H1 (cell line): ENCODE results near the gene SLIT3.

ENCODE experiments used
- EP300 ChIP-seq, 2 experiments: IDR thresholded peaks; 1 replicate in 1 of 2; 2 replicates in 1 of 2; pipeline ENCODE4 v1.6.1; 2011 to 2012; ENCODE audit warnings: low read depth in 2 of 2, low read length in 2 of 2, mild to moderate bottlenecking in 2 of 2, borderline replicate concordance in 1 of 2, inconsistent platforms in 1 of 2, moderate library complexity in 1 of 2
- JUND ChIP-seq: IDR thresholded peaks from 2 replicates; pipeline ENCODE4 v1.6.1; 2011; ENCODE audit warnings: mild to moderate bottlenecking, improper control_type of control experiment, low read length
- MAFK ChIP-seq: IDR thresholded peaks from 2 replicates; pipeline ENCODE4 v1.6.1; 2012; ENCODE audit warnings: low read depth, mild to moderate bottlenecking, improper control_type of control experiment, low read length
- POLR2A ChIP-seq, 2 experiments: IDR thresholded peaks; 1 replicate in 1 of 2; 2 replicates in 1 of 2; pipeline ENCODE4 v1.6.1; 2011; ENCODE audit warnings: low read depth in 2 of 2, low read length in 2 of 2, mild to moderate bottlenecking in 2 of 2; ENCODE audit errors: control extremely low read depth in 1 of 2
- TEAD4 ChIP-seq: IDR thresholded peaks from 2 replicates; pipeline ENCODE4 v1.6.1; 2012; ENCODE audit warnings: low read depth, low read length, inconsistent platforms, mixed read lengths
- TF ChIP-seq, protein P1 (sequence below), 3 experiments: IDR thresholded peaks; 1 replicate in 2 of 3; 2 replicates in 1 of 3; pipeline versions ENCODE4 v1.5.1 to v1.6.1; 2011; ENCODE audit warnings: low read length in 3 of 3, mild to moderate bottlenecking in 3 of 3, inconsistent platforms in 2 of 3, low read depth in 1 of 3, moderate library complexity in 1 of 3; ENCODE audit not compliant: insufficient read depth in 1 of 3; ENCODE audit errors: control extremely low read depth in 1 of 3
- TF ChIP-seq, protein P2 (sequence below): IDR thresholded peaks from 2 replicates; pipeline ENCODE4 v1.6.1; 2012; ENCODE audit warnings: inconsistent platforms

DNA sequence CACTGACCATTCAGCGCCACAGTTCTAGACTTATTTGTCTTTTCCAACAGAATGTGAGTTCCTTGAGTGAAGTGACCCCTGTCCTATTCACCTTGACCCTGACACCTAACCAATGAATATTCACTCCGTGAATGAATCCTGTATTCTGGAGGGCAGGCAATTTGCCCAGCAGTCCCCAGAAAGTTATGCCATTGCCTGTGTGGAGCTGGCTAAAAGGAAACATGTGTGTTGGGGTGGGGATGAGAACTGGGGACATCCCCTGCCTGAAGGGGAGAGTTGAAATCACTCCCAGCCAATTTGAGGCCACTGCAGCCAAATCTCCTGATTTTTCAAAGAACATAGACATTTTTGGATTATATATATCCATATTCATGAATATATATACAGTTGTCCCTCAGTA is 199.0 kb downstream of the SLIT3 start:
- TF ChIP-seq POLR2A (IDR thresholded peaks at IDR 0.05; ENCODE audit: control extremely low read depth in 1 of 2, low read depth in 2 of 2, low read length in 2 of 2) = no peak
- TF ChIP-seq TEAD4 = no peak
- TF ChIP-seq, protein P1, sequence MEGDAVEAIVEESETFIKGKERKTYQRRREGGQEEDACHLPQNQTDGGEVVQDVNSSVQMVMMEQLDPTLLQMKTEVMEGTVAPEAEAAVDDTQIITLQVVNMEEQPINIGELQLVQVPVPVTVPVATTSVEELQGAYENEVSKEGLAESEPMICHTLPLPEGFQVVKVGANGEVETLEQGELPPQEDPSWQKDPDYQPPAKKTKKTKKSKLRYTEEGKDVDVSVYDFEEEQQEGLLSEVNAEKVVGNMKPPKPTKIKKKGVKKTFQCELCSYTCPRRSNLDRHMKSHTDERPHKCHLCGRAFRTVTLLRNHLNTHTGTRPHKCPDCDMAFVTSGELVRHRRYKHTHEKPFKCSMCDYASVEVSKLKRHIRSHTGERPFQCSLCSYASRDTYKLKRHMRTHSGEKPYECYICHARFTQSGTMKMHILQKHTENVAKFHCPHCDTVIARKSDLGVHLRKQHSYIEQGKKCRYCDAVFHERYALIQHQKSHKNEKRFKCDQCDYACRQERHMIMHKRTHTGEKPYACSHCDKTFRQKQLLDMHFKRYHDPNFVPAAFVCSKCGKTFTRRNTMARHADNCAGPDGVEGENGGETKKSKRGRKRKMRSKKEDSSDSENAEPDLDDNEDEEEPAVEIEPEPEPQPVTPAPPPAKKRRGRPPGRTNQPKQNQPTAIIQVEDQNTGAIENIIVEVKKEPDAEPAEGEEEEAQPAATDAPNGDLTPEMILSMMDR (IDR thresholded peaks at IDR 0.05; ENCODE audit: control extremely low read depth in 1 of 3, insufficient read depth in 1 of 3, low read depth in 1 of 3, low read length in 3 of 3) = no peak
- no peak for TF ChIP-seq EP300 (IDR thresholded peaks at IDR 0.05; ENCODE audit: borderline replicate concordance in 1 of 2, low read depth in 2 of 2, low read length in 2 of 2)
- TF ChIP-seq MAFK = no peak
- TF ChIP-seq, protein P2, sequence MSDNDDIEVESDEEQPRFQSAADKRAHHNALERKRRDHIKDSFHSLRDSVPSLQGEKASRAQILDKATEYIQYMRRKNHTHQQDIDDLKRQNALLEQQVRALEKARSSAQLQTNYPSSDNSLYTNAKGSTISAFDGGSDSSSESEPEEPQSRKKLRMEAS = no peak
- TF ChIP-seq JUND = no peak
